ENCODE data around the gene BUB1.

BUB1 gene

DNA sequence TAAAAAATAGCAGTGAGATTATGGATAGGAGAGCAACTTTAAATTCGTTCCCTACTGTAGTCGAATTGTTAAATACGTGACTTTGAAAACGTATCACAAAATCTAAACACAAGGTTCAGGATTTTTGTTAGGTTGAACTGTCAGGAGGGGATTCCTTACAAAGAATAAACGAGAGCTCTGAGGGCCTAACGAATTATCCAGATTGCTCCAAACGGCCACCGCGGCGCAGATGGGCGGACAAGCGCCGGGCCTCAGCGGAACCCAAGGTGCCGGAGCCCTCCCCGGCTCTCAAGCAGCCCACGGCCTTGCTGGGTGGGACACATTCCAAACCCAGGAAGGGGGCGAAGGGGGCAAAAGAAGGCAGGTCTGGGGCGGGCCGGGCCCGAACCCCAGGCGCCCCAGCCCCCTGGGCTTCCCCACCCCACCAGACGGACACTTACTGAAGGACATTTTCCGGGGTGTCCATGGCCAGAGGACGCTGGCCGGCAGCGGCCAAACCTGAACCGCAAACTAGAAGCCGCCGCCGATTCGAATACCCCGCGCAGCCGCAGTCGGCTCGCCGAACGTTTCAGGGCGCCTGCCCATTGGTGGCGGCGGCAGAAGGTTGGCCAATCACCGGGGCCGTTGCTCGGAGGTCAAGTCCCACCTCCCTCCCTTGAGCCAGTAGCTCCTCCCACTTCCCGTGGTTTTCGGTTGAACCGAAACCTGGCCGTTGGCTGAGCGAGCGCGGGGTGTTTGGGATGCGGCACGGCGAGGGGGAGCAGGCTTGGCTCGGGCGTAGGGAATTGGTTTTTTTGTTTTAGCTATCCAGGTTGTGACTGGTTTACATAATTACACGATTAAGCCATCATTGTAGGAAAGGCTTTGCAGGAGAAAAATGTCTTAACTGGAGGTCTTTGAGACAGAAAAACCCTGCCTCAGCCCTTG is at the start of gene BUB1:
BUB1 (minus strand) TSS at position 534 of the 927 bp plus-strand sequence; CDS start at position 466, 68 bp downstream.
- peak within 1 kb of the TSS; percentile 97 for H3K27ac Mint-ChIP-seq
- H3K9me3 Mint-ChIP-seq, result no peaks in the 10 kb centered on the region
- H3K4me3 Mint-ChIP-seq, result peak within 1 kb of the TSS; percentile 97
- peak; percentile 91 for ATAC-seq
- DNase-seq, result peak; percentile 96
- peaks cover 7% of the 10 kb centered on the region for H3K27me3 Mint-ChIP-seq
- peaks cover 22% of the 10 kb centered on the region for H3K36me3 Mint-ChIP-seq (ENCODE audit: low read depth)
- peaks cover 37% of the 10 kb centered on the region for H3K4me1 Mint-ChIP-seq

DNA sequence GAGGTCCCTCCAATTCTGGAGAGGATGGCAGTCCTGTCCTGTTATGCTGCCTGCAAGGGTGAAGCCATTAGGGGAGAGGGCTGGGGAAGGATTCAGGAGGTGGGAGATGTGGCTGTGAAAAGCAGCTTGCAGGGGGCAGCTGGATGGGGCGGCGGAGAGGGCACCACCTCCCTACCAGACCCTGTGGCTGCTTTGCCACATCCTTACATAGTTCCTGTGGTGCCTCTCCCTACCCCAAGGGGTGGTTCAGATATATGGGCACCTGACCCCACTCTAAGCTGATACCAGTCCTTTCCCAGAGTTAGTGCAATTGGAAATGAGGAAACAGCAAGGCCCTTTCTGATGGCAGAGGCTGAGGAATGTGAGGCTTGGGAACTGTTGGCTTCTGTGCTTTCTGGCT is 48.4 kb upstream of the BUB1 start:
- DNase-seq (no peak), ATAC-seq (no peak)
- Mint-ChIP-seq H3K4me1 (no peaks in the 10 kb centered on the region), H3K4me3 (no peak overlapping the region), H3K9me3 (no peaks in the 10 kb centered on the region), H3K36me3 (ENCODE audit: low read depth) (no peaks in the 10 kb centered on the region), H3K27me3 (peaks cover 21% of the 10 kb centered on the region), H3K27ac (no peak overlapping the region)

DNA sequence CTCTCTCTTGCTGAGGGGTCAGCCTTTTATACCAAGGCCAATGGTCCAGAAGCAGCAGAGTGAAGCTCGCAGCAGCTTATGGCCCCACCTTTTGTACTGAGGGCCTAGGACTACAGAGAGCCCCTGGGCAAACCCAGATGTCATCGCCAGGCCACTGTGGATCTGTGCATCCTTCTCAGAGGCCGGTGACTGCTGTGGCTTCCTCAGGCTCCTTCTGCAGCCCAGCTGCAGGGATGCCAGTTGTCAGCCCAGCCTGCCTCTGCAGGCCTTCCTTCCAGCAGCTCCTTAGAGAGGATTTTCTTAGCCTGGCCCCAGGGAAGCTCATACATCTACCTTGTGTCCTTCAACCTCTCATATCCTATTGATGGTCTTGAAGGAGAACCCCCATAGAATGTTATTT is 48.0 kb upstream of the BUB1 start:
- H3K4me3 Mint-ChIP-seq, result no peak overlapping the region
- ATAC-seq (no peak), DNase-seq (no peak)
- H3K9me3 Mint-ChIP-seq, result no peaks in the 10 kb centered on the region
- H3K36me3 Mint-ChIP-seq (ENCODE audit: low read depth), result no peaks in the 10 kb centered on the region
- H3K27ac Mint-ChIP-seq, result no peak overlapping the region
- H3K4me1 Mint-ChIP-seq, result no peaks in the 10 kb centered on the region
- H3K27me3 Mint-ChIP-seq, result peaks cover 17% of the 10 kb centered on the region

GRCh38 chr2:110725370-110725769 is 47.5 kb upstream of the BUB1 start:
- no peak overlapping the region for H3K4me3 Mint-ChIP-seq
- H3K36me3 Mint-ChIP-seq (ENCODE audit: low read depth), result no peaks in the 10 kb centered on the region
- no peak overlapping the region for H3K27ac Mint-ChIP-seq
- DNase-seq (no peak), ATAC-seq (no peak)
- no peaks in the 10 kb centered on the region for H3K9me3 Mint-ChIP-seq
- H3K4me1 Mint-ChIP-seq, result no peaks in the 10 kb centered on the region
- H3K27me3 Mint-ChIP-seq, result peaks cover 12% of the 10 kb centered on the region

GRCh38 chr2:110724820-110725219 is 47.0 kb upstream of the BUB1 start:
- Mint-ChIP-seq H3K27ac (no peak overlapping the region), H3K9me3 (no peaks in the 10 kb centered on the region), H3K4me3 (no peak overlapping the region), H3K36me3 (ENCODE audit: low read depth) (no peaks in the 10 kb centered on the region), H3K27me3 (peaks cover 9% of the 10 kb centered on the region), H3K4me1 (no peaks in the 10 kb centered on the region)
- DNase-seq (no peak), ATAC-seq (no peak)

DNA sequence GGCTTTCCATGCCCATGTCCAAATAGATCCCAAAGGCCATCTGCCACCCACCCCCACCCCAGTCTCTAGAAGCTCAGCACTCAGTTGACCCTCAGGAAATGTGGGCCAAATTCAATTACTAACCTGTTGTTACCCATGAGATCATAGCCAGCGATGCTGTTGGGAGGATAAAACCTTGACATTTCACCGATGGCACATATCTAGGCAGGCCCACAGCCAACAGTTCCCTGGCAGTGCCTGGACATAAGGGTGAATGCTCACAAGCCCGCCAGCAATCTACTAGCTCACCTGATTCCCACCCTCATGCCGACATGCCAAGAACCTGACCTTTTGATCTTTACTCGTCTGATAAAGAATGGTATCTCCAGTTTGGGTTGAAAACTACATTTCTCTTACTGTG is 42.7 kb upstream of the BUB1 start:
- no peaks in the 10 kb centered on the region for H3K9me3 Mint-ChIP-seq
- no peak for DNase-seq
- no peaks in the 10 kb centered on the region for H3K36me3 Mint-ChIP-seq (ENCODE audit: low read depth)
- H3K4me1 Mint-ChIP-seq, result no peaks in the 10 kb centered on the region
- no peak overlapping the region for H3K27ac Mint-ChIP-seq
- H3K27me3 Mint-ChIP-seq, result peaks cover 23% of the 10 kb centered on the region
- H3K4me3 Mint-ChIP-seq, result no peak overlapping the region
- ATAC-seq, result no peak

GRCh38 chr2:110718990-110719389 is 41.1 kb upstream of the BUB1 start:
- Mint-ChIP-seq H3K27me3 (peaks cover 26% of the 10 kb centered on the region), H3K4me3 (no peak overlapping the region), H3K9me3 (no peaks in the 10 kb centered on the region), H3K27ac (no peak overlapping the region), H3K4me1 (no peaks in the 10 kb centered on the region), H3K36me3 (ENCODE audit: low read depth) (no peaks in the 10 kb centered on the region)
- DNase-seq, result no peak
- no peak for ATAC-seq

DNA sequence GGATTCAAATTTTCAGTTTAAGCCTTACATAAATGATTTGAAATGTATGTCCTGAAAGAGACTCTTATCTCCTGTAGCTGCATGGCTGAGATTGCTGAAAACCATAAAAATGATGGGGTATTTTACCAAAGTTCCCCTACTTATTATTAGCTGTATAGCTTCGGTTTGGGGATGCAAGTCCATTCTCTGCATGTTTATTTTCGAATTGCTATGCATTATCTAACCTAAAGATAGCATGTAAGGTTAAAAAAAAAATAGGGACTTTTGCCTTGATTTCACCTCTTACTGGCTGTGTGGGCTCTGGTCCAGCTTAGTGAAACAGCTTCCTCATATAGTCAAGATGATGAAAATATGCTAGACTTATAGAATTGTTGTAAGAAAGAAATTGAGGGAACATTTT is 40.5 kb upstream of the BUB1 start:
- Mint-ChIP-seq H3K27me3 (peaks cover 26% of the 10 kb centered on the region), H3K36me3 (ENCODE audit: low read depth) (no peaks in the 10 kb centered on the region), H3K4me1 (no peaks in the 10 kb centered on the region), H3K9me3 (no peaks in the 10 kb centered on the region), H3K4me3 (no peak overlapping the region), H3K27ac (no peak overlapping the region)
- DNase-seq (no peak), ATAC-seq (no peak)

GRCh38 chr2:110717734-110718133 is 39.9 kb upstream of the BUB1 start:
- H3K36me3 Mint-ChIP-seq (ENCODE audit: low read depth), result no peaks in the 10 kb centered on the region
- ATAC-seq (no peak), DNase-seq (no peak)
- no peaks in the 10 kb centered on the region for H3K4me1 Mint-ChIP-seq
- H3K9me3 Mint-ChIP-seq, result no peaks in the 10 kb centered on the region
- H3K27ac Mint-ChIP-seq, result no peak overlapping the region
- H3K27me3 Mint-ChIP-seq, result peaks cover 29% of the 10 kb centered on the region
- H3K4me3 Mint-ChIP-seq, result no peak overlapping the region

- H3K4me3 Mint-ChIP-seq, result no peak overlapping the region
- peaks cover 34% of the 10 kb centered on the region for H3K27me3 Mint-ChIP-seq
- H3K27ac Mint-ChIP-seq, result no peak overlapping the region
- no peaks in the 10 kb centered on the region for H3K9me3 Mint-ChIP-seq
- H3K36me3 Mint-ChIP-seq (ENCODE audit: low read depth), result no peaks in the 10 kb centered on the region
- DNase-seq (no peak), ATAC-seq (no peak)
- H3K4me1 Mint-ChIP-seq, result no peaks in the 10 kb centered on the region
Measured at GRCh38 chr2:110716959-110717645, 39.2 kb upstream of the BUB1 start.

GRCh38 chr2:110714452-110715224 is 36.8 kb upstream of the BUB1 start:
- no peak for ATAC-seq
- Mint-ChIP-seq H3K4me3 (no peak overlapping the region), H3K36me3 (ENCODE audit: low read depth) (no peaks in the 10 kb centered on the region), H3K9me3 (no peaks in the 10 kb centered on the region), H3K27me3 (peaks cover 37% of the 10 kb centered on the region), H3K4me1 (no peaks in the 10 kb centered on the region), H3K27ac (no peak overlapping the region)
- DNase-seq, result no peak

GRCh38 chr2:110713513-110714362 is 35.9 kb upstream of the BUB1 start:
- H3K27me3 Mint-ChIP-seq, result peaks cover 39% of the 10 kb centered on the region
- no peaks in the 10 kb centered on the region for H3K9me3 Mint-ChIP-seq

GRCh38 chr2:110712737-110713136 is 34.9 kb upstream of the BUB1 start:
- H3K4me3 Mint-ChIP-seq, result no peak overlapping the region
- ATAC-seq (no peak), DNase-seq (no peak)
- no peak overlapping the region for H3K27ac Mint-ChIP-seq
- no peaks in the 10 kb centered on the region for H3K9me3 Mint-ChIP-seq
- H3K36me3 Mint-ChIP-seq (ENCODE audit: low read depth), result no peaks in the 10 kb centered on the region
- no peaks in the 10 kb centered on the region for H3K4me1 Mint-ChIP-seq
- peaks cover 42% of the 10 kb centered on the region for H3K27me3 Mint-ChIP-seq

More at GRCh38 chr2:110713513-110714362, 35.9 kb upstream of the BUB1 start:
- Mint-ChIP-seq H3K36me3 (ENCODE audit: low read depth) (no peaks in the 10 kb centered on the region), H3K4me1 (no peaks in the 10 kb centered on the region), H3K4me3 (no peak overlapping the region), H3K27ac (no peak overlapping the region)
- no peak for DNase-seq
- ATAC-seq, result peak; percentile 95

- no peaks in the 10 kb centered on the region for H3K36me3 Mint-ChIP-seq (ENCODE audit: low read depth)
- DNase-seq (no peak), ATAC-seq (no peak)
- no peaks in the 10 kb centered on the region for H3K4me1 Mint-ChIP-seq
- H3K4me3 Mint-ChIP-seq, result no peak overlapping the region
- H3K27ac Mint-ChIP-seq, result no peak overlapping the region
- peaks cover 36% of the 10 kb centered on the region for H3K27me3 Mint-ChIP-seq
- no peaks in the 10 kb centered on the region for H3K9me3 Mint-ChIP-seq
Measured at GRCh38 chr2:110708455-110708854, 30.6 kb upstream of the BUB1 start.
